Measurements from ENCODE around the gene MGAT4C.
"Not testable (repeated sequence)": the region's sequence is repeated elsewhere in the genome, so short reads cannot be mapped to it uniquely, and the experiment has no call there.

Gene MGAT4C

DNA sequence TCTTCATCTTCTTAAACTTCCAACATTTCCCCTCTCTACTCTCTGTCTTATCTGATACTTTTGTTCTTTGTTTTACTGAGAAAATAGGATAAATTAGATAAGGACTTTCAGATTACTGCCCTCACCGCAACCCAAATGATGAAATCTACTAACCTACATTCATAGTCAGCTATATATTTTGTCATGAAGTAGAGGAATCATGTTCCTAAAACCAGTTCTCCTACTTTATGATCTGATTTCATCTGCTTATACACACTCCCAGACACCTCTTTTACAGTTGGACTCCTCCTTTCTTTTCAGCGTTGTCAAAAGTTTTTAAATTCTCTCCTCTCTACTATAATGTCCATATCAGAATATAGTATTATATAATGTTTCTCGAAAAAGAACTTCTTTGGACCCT is 29.7 kb downstream of the MGAT4C start:
- DNase-seq: no peak

DNA sequence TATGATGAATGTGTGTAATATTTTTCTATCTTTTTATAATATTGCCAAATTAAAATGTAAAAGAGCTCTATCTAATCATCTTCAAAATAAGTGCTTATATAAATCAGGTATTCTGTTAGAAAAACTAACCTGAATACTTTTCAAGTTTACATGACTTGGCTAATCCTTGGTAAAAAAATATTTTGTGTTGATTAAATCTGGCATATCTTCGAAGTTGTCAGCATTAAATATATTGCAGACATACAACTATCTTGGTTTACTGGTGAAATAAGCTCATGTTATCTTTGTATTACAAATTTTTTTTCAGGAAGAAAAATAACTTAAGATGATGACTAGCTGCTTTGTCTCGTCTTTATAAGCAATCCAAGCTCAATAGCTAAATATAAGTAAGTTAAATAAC is 39.6 kb downstream of the MGAT4C start:
- DNase-seq: no peak

DNA sequence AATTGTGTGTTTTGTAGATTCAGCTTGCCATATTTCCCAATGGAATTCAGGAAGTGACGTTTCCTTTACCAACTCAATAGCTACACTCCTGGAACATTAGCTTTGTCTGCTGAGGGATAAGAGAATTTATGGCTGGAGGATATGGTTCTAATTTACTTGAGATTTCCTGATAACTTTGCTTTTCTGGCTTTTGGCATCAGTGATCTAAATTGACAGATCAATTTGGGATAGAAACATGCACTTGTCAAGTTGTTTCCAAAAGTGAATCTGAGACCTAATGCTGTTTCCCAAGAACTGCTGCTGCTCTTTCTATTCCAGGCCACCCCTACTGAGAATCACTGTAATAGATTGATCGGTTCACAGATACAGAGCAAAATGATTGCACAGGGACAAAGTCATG is 43.2 kb downstream of the MGAT4C start:
- DNase-seq: no peak

DNA sequence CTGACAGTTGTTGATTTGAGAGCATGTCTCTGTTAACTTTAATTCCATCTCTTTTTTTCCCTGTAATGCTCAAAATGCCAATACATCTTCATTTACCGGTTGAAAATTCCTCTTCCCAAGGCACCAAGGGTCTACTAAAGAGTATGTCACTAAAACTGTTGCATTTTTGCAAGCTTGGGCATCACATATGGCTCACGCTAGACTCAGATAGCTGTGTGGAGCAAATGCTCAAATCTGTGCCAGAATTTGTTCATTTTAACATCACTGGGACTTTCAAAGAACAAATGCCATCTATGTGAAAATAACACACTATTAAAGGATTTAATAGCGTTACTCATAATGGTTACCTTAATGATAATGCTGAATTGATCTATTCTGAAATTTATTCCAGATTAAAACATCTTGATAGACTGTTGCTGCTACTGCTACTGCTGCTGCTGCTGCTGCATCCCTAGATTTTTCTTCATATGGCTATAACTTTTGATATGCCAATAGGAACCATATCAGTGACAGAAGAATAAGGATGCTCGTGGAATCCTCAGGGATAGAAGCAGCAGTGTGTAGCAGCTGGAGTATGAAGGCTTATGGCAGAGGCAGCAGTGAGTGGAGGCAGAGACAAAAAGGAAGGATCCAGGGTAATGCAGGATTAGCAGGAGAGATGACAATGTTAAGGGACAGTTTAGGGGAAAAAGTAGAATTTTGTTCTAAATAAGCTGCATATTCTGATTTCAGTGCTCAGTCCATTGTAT is 57.3 kb downstream of the MGAT4C start:
- DNase-seq: no peak

DNA sequence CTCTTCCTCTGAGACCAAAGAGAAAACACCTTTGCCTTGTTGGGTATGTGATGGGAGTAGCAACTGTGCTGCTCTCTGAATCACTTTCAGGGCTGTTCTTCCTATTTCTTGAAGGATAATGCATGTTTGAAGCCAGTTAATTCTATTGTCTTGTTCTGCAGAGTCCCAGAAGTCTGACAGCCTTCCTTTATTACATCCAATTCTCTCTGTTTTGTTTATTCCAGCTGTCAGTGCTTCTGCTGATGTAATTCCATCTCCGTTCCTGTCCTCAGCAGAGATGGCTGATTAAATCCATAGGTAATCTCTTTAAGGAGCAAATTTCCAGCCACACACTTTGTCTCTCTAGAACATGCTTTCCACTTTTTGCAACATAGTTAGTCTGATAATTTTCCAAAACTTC is 59.7 kb downstream of the MGAT4C start:
- no peak for DNase-seq

DNA sequence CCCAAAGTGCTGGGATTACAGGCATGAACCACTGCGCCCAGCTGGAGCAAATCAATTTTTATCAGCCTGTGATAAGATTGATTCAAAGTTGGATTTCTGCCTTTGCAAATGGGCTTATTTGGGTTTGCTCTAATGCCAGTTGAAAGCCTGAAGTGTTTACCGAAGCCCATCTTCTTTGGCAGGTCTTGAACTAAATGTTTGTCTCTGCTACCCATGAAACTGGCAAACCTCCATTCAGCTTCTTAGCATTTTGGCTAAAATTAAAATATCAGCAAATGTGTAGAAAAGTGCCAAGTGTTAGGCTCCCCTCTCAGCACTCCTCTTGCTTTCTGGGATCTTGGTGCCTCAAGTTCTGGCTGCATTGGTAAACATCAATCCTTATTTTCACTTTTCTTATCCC is 61.5 kb downstream of the MGAT4C start:
- no peak for DNase-seq

DNA sequence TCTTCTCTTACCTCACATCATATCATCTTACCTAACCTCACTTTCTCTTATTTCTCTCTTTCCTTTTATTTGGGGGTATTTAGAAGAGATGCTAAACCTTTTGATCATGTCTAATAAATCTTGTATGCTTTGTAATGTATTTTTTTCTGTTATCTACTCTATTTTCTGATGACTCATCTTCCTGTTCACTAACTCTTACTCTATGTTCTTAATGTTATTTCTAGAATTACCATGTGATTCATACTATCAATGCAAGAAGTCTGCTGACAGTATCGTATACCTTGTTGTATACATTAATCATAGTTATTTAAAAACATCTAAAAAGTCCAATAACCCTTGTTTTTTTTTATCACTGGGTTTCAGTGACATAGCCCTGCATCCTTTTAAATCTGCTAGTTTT is 62.3 kb downstream of the MGAT4C start:
- no peak for DNase-seq

DNA sequence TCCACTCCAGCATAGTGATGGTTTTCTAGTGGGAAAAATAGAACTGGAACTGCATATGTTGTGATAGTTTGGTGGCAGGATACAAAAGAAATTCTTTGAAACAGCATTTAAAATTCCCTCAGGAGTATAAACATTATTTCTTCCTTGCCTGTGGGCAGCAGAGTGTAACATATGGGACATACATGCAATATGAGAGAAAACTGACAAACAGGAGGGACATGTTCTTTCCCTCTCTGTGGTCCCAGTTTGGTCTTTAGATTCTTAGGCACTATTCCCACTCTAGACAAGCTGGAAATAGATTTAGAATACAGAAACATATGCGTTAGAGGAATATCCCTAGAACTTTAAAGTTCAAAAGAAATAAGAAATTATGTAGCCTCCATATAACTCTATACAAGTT is 68.0 kb downstream of the MGAT4C start:
- DNase-seq: no peak

DNA sequence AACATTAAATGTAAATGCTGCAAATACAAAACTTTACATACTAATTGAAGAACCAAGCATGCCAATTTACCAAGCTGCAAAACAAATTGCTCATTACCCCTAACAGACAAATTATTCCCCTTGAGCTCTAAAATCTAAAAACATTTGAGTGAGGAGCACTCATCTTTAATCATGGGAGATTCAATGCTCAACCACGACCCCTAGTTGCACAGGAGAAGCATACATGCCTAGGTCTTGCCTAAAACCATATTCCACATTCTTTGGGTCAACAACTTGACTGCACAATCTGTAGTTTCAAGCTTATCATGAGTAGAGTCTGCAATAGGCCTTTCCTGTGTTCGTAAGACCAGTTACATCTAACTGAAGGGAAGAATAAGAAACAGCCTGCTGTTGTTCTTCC is 69.7 kb downstream of the MGAT4C start:
- DNase-seq: no peak

DNA sequence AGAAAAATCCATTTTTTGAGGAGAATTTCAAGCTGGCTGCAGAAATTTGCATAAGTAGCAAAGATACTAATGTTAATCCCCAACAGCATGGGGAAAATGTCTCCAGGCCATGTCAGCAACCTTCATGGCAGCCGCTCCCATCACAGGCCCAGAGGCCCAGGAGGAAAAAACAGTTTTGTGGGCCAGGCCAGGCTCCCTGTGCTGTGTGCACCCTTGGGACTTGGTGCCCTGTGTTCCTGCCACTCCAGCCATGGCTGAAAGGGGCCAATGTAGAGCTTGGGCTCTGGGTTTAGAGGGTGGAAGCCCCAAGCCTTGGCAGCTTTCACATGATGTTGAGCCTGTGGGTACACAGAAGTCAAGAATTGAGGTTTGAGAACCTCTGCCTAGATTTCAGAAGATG is 76.3 kb downstream of the MGAT4C start:
- DNase-seq: no peak

DNA sequence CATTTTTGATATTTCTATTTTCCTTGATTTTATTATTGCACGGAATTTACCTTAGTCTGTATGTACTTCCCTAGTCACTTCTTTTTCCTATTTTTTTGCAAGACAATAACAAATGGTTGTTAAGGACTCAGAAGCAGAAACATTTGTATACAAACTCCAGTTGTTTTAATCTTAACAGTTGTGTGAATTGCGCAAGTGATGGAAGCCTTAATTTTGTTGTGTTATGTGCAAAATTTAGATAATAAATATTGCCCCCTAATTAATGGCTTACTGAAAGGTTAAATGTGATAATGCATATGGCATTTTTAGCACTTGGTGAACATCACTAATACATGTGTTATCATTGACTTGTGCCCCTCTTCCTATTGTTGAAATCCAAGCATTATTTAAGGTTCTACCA is 82.0 kb downstream of the MGAT4C start:
- no peak for DNase-seq

DNA sequence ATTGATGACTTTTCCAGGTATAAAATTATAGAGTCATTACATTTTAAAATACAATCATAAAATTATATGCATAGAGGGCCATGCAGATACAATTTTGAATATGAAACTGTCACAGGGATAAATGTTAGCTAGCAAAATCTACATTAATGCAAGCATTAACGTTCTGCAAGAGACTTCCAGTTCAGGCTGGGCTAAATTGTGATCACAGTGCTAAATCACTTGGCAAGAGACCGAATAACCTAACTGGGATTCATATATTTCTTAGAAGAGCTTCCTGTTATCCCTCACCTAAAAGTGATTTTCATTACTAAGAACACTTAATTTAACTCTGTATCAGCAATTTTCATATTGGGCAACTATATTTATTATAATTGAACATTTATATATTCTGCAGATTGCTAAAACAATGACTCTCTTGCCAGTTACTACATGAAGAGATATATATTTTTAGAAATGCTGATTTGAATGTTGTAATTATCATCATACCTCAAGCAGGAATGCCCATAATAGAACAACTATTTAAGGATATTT is 83.2 kb downstream of the MGAT4C start:
- no peak for DNase-seq

DNA sequence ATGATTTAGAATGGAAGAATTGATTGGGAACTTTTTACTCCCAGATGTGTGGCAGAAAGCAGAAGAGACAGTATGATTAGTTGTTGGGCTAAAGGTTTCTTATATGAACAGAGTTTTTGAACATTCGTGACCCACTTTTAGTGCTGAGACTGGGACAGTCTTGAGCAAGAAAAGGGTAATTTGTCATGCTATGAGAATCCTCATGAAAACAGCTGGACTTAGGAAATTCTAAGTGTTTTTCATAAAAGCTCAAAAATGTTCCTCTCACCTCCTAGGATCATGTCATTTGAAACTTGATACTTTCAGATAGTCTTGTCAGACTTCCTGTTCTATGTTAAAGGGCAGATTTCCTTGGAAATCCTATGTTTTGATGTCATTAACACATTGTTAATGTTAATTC is 86.1 kb downstream of the MGAT4C start:
- DNase-seq: no peak

DNA sequence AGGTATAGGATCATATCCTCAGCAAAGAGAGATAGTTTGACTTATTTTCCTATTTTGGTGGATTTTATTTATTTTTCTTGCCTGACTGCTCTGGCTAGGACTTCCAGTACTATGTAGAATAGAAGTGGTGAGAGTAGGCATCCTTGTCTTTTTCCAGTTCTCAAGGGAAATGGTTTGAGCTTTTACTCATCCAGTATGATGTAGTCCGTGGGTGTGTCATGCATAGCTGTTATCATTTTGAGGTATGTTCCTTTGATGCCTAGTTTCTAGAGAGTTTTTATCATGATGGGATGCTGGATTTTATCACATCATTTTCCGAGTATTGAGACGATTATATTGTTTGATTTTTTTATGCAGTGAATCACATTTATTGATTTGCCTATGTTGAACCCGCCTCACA is 97.2 kb downstream of the MGAT4C start:
- DNase-seq: no peak

DNA sequence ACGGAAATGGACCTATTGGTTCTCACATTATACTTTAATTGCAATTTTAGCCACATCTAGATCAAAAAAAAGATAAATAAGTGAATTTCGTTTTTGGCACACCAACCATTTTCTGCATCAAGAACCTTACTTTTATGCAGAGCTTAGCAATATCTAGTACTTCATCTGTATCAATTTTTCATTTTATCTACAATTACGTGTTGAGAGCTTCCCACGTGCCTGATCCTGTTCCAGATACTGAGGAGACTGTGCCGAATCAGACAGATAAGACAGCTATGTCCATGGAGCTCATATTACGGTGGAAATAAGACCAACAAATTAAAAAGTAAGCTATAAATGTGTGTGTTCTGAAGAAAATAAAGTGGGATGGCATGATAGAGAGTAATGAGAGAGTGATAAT is 101.6 kb downstream of the MGAT4C start:
- no peak for DNase-seq

DNA sequence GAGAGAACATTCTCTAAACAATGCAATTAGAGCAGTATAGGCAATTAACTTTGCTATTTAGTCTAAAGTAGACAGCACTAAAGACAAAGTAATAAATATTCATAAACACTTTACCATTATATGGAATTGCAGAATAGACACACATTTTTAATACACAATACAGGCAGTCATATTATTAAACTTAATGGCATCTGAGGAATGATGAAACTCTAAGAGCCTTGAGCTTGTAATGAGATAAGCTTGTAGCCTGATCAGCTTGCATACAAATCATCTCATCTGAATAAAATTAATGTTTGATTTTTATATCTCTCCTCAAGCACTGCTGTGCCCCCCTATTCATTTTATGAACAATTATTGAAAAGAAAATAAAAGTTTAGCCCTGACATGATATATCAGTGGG is 107.6 kb downstream of the MGAT4C start:
- no peak for DNase-seq

DNA sequence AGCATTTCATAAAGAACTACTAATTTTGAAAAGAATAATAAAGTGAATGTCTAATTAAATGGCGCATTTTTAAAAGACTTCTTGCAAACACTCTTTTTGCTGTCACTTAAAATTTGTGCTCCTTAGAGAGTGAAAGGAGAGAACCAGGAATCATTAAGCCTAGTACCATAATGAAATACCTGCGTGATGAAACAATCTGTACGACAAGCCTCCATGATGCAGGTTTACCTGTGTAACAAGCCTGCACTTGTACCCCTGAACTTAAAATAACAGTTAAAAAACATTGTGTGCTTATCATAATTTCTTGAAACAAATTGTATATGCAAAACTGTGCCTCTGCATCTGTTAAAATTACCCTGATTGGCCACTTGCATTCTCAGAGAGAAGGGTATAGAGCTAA is 108.1 kb downstream of the MGAT4C start:
- DNase-seq: no peak

DNA sequence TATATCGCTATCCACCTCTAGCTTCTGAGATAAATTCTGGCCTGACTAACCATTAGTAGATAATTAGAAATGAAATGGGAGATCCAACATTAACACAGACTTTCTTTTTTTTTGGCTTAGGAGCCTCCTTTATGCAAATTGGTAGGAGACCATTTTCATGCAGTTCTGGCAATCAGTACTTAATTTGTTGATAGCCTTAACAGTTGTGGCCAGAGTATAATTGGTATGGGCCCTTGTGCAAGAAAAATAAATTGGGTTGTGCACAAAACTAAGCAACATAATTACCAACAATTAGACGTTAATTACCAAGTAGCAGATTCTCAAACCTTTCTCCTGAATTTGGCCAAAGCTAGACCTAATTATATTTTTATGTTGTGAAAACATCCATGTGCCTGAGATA is 111.0 kb downstream of the MGAT4C start:
- DNase-seq: no peak

DNA sequence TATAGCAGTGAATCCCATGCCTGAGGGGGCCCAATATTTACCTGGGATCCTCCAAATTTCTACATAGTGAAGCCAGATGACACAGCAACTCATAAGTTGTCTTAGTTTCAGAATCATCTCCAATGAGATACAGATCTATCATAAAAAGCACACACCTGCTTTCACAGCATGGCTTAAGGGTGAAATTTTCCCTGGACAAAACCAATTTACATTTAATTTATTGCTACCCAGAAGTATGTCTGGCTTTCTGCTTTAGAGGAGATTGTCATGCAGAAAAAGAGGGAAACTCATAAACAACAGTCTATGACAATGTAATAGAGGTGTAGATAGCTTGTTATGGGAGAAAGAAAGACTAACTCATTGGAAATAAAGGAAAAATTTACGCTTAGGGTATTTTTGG is 113.0 kb downstream of the MGAT4C start:
- DNase-seq: no peak

DNA sequence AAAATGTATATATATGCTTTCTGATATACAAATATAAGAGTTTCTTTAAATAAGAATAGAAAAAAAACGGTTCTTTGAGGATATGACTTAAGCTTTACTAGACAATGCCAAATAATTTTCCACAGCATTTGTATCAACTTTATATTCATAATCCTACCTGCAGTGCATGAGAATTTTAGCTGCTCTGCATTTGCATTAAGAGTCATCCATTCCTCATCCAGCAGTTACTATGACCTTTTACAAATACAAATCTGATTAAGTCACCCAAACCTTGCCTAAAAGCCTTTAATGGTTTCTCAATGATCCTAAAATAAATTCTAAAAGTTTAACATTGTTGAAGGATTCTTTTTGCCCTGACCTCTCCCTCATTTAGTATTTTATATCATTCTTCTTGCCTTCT is 116.5 kb downstream of the MGAT4C start:
- DNase-seq: no peak

DNA sequence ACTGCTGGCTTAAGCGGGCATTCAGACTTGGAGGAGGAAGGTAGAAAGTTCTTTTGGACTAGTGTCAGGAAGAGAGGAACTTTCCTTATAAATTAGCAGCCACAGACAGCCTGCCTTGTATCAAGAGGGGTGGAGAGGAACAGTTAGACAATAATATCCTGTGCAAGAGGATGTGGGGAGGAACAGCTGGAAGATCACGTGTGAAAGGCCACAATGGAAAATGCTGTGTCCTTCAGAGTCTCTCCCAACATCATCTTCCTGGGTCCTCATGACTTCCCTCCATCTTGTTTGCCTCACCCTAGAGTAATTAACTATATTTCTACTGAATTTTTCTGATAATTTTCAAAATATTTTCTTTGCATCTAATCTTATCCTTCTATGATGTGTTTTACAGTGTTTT is 117.4 kb downstream of the MGAT4C start:
- no peak for DNase-seq

DNA sequence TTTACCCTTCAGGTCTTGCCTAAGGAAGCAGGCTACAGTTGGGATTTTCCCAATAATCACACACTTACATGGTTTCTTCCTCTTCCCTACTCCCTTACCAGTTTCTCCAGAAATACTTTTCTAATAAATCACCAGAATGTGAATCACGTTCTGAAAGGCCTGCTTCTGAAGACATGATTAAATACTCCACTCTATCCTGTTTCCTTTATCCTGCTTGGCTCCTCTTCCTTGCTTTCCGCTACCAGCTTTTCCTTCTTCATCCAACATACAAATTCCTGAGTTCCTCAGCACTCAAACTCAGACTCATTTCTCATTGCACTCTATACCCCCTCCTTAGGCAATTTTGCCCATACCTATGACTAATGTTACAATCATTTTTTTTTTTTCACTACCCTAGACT is 118.3 kb downstream of the MGAT4C start:
- no peak for DNase-seq

DNA sequence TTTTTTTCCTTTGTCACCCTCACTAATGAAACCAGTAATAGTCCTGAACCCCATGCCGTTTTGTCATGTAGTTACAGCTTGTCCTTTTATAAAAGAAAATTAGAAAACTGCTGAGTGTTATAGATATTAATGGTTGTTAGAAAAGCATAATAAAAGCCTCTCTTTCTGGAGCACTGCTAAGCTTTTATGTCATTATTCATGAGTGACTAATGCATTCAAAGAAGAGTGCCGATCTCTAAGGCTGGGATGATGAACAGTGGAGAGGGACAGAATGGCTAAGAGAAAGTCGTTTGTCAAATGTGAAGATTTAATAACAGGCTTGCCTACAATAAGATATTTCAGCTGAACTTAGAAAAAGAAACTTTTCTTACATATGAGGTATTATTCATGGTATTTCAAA is 121.6 kb downstream of the MGAT4C start:
- DNase-seq: no peak

DNA sequence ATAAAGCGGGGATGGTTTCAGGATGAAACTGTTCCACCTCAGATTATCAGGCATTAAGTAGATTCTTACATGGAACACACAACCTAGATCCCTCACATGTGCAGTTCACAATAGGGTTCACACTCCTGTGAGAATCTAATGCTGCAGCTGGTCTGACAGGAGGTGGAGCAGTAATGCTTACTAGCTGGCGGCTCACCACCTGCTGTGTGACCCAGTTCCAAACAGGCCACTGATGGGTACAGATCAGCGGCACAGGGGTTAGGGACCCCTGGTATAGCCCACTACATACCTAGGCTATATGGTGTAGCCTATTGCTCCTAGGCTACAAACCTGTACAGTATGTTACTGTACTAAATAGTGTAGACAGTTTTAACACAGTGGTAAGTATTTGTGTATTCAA is 129.3 kb downstream of the MGAT4C start:
- DNase-seq: not testable (repeated sequence)

DNA sequence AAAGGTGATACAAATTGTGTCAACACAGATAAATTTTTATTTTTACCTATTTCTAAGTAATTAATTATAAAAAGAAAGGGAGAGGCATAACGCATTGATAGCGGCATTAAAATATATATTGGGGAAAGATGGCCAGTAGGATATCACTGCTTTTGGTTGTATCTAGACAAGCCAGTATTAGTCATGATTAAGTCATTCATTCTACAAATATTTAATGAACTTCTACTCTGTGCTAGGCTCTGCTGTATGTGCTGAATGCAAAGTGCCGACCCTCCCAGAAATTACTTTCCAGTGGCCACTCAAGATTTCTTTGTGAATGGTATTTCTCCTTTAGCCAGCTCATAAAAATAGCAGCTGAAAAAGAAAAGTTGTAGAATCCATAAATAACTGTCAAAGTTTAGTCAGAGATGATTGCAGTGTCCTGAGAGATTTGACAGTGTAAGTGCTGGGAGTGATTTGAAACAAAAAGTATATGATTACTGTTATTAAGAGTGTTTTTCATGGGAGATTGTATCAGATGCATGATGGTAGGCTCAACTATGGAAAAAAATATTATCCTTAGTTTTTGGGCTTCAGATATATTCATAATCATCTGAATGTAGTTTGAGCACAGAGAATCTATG is 133.2 kb downstream of the MGAT4C start:
- no peak for DNase-seq
